Peyer's patch (tissue), 4 donors: ENCODE measurements around the gene SEPTIN7.

Experiments
- CTCF ChIP-seq, 6 experiments: fragments of 450-650 bp in 4 of 6; fragments of 200-600 bp in 2 of 6; sonication (generic) in 1 of 6; IDR thresholded peaks; one replicate each; pipeline ENCODE4 v1.5.1; 2017 to 2019; ENCODE audit warnings: antibody characterized with exemption in 6 of 6, mild to moderate bottlenecking in 3 of 6, moderate library complexity in 1 of 6
- POLR2A ChIP-seq, 2 donors: fragments of 450-650 bp; IDR thresholded peaks; one replicate each; pipeline ENCODE4 v1.5.1; 2017; ENCODE audit warnings: antibody characterized with exemption in 2 of 2, mild to moderate bottlenecking in 2 of 2, moderate library complexity in 2 of 2

GRCh38 chr7:35781200-35781701, 19.6 kb upstream of the SEPTIN7 start:
- TF ChIP-seq CTCF (IDR thresholded peaks at IDR 0.05): no peak
- no peak for TF ChIP-seq POLR2A (IDR thresholded peaks at IDR 0.05)
